ENCODE data around the gene MGAT5B.
"Not testable (repeated sequence)": the region's sequence is repeated elsewhere in the genome, so short reads cannot be mapped to it uniquely, and the experiment has no call there.

DNA sequence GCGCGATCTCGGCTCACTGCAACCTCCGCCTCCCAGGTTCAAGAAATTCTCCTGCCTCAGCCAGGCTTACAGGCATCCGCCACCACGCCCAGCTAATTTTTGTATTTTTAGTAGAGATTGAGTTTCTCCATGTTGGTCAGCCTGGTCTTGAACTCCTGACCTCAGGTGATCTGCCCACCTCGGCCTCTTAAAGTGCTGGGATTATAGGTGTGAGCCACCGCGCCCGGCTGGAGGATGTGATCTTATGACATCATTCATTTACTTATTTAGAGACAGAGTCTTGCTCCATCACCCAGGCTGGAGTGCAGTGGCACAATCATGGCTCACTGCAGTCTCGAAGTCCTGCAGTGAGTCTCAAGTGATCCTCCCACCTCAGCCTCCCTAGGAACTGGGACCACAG, 19.0 kb upstream of the MGAT5B start:
- TF ChIP-seq, protein P1, sequence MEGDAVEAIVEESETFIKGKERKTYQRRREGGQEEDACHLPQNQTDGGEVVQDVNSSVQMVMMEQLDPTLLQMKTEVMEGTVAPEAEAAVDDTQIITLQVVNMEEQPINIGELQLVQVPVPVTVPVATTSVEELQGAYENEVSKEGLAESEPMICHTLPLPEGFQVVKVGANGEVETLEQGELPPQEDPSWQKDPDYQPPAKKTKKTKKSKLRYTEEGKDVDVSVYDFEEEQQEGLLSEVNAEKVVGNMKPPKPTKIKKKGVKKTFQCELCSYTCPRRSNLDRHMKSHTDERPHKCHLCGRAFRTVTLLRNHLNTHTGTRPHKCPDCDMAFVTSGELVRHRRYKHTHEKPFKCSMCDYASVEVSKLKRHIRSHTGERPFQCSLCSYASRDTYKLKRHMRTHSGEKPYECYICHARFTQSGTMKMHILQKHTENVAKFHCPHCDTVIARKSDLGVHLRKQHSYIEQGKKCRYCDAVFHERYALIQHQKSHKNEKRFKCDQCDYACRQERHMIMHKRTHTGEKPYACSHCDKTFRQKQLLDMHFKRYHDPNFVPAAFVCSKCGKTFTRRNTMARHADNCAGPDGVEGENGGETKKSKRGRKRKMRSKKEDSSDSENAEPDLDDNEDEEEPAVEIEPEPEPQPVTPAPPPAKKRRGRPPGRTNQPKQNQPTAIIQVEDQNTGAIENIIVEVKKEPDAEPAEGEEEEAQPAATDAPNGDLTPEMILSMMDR (IDR thresholded peaks at IDR 0.05 in 8 of 11, conservative IDR thresholded peaks at IDR 0.05 in 3 of 11): not testable (repeated sequence)
- TF ChIP-seq POLR2AphosphoS5, POLR2A (IDR thresholded peaks at IDR 0.05): not testable (repeated sequence)
